Activated naive CD8-positive, alpha-beta T cell treated with anti-CD3 and anti-CD28 coated beads, Interleukin-2, amount 10 ng/mL, durations not matched to agents 7 days and 5 days (primary cell): ENCODE results near the gene BIN2. TPM values are rescaled to one million over a fixed set of nuclear protein-coding genes. Genes with fewer than 3 reads are reported as not detected.
A peak's percentile ranks its signal among the peaks of the same experiment; 100 is the strongest.

Experiments used
- ATAC-seq: fragments of 150-1000 bp; cut with Tn5 transposase; one replicate; pipeline ENCODE4 v1.10.0; 2021; ENCODE audit warnings: low read depth, moderate library complexity
- POLR2A ChIA-PET: fragments of 350-600 bp; sonication (Branson Sonifier 250); formaldehyde crosslinking; loops from one replicate; lab custom pipeline; 2021; ENCODE audit warnings: antibody characterized with exemption; lab: Charles Lee
- DNase-seq: peaks from one replicate; pipeline ENCODE4 v3.0.0; 2021
- H3K27ac Mint-ChIP-seq: one replicate; pipeline ENCODE4 v1.8.0; 2022; ENCODE audit warnings: mild to moderate bottlenecking, mixed read lengths
- H3K27me3 Mint-ChIP-seq: one replicate; pipeline ENCODE4 v1.8.0; 2022; ENCODE audit warnings: mild to moderate bottlenecking, moderate library complexity, mixed read lengths
- H3K36me3 Mint-ChIP-seq: one replicate; pipeline ENCODE4 v1.8.0; 2021; ENCODE audit warnings: mild to moderate bottlenecking, mixed read lengths
- H3K4me1 Mint-ChIP-seq: one replicate; pipeline ENCODE4 v1.8.0; 2021; ENCODE audit warnings: mixed read lengths
- H3K4me3 Mint-ChIP-seq: one replicate; pipeline ENCODE4 v1.8.0; 2022; ENCODE audit warnings: mild to moderate bottlenecking, moderate library complexity, mixed read lengths
- H3K9me3 Mint-ChIP-seq: one replicate; pipeline ENCODE4 v1.8.0; 2021; ENCODE audit warnings: mixed read lengths
- total RNA-seq, 2 experiments: library from RNA; stranded (reverse); gene quantifications; one replicate each; pipeline ENCODE4 v1.2.3, GENCODE V29; 2021

BIN2 gene
- total RNA-seq, 2 experiments from 2014 or later = 161 to 164 TPM

GRCh38 chr12:51360315-51360714 lies 36.3 kb upstream of the BIN2 start:
- Mint-ChIP-seq H3K4me1 (no peaks in the 10 kb centered on the region), H3K9me3 (no peaks in the 10 kb centered on the region), H3K27ac (peak overlapping the region; percentile 12), H3K4me3 (no peak overlapping the region), H3K36me3 (peaks cover 44% of the 10 kb centered on the region), H3K27me3 (no peaks in the 10 kb centered on the region)
- POLR2A ChIA-PET = no interaction called here
- no peak for DNase-seq
- no peak for ATAC-seq

- POLR2A ChIA-PET = no interaction called here
- no peak for ATAC-seq
- H3K27ac Mint-ChIP-seq = no peak overlapping the region
- no peak overlapping the region for H3K4me3 Mint-ChIP-seq
- peaks cover 44% of the 10 kb centered on the region for H3K36me3 Mint-ChIP-seq
- no peaks in the 10 kb centered on the region for H3K9me3 Mint-ChIP-seq
- no peaks in the 10 kb centered on the region for H3K4me1 Mint-ChIP-seq
- no peak for DNase-seq
- H3K27me3 Mint-ChIP-seq = no peaks in the 10 kb centered on the region
Measured at GRCh38 chr12:51359851-51360250, 35.9 kb upstream of the BIN2 start.

DNA sequence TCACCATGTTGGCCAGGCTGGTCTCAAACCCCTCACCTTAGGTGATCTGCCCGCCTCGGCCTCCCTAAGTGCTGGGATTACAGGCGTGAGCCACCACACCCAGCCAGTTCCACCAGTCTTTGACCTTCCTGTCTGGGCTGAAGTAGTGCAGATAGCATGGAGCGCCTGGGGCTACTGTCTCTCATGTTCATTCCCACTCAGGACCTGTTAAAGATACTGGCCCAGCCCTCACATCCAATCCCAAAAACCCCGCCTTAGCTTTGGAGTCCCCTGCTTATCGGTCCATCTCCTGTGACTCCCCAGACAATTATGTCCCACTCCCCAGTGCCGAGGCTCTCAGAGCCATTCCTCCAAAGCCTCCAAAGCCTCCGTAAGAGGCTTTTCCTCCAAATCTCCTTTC lies 34.5 kb upstream of the BIN2 start:
- Mint-ChIP-seq H3K36me3 (peaks cover 40% of the 10 kb centered on the region), H3K27ac (no peak overlapping the region), H3K9me3 (no peaks in the 10 kb centered on the region), H3K4me1 (no peaks in the 10 kb centered on the region), H3K27me3 (no peaks in the 10 kb centered on the region), H3K4me3 (no peak overlapping the region)
- DNase-seq (no peak), ATAC-seq (no peak)
- POLR2A ChIA-PET = no interaction called here

DNA sequence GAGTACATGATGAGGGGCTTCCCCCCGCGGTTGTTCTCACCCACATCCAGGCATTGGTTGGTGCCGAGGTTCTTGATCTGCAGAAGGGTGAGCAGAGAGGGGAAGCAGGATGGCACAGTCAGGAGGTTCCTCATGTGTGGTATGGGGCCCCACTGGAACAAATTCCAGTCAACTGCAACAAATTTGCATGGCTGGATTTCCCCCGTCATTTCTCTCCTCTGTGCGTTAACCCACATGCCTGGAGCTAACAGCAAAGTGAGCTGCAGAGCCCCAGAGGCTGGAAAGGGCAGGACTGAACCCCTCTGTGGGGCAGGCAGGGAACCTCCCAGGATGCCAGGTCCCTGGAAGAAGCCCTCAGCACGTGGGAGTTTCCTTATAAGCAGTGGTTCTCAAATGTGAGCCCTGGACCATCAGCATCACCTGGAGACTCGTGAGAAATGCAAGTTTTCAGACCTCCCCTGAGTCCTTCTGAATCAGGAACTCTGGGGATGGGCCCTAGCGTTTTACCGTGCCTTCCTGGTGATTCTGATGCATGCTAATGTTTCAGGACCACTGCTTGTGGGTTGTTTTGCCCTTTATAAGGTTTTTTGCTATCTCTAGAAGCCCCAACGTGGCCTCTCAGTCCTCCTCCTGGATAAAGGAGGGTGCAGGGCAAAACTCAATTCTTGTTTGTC lies 33.5 kb upstream of the BIN2 start:
- no peaks in the 10 kb centered on the region for H3K9me3 Mint-ChIP-seq
- DNase-seq = no peak
- H3K36me3 Mint-ChIP-seq = peaks cover 37% of the 10 kb centered on the region
- ATAC-seq = no peak
- H3K27ac Mint-ChIP-seq = no peak overlapping the region
- H3K4me1 Mint-ChIP-seq = no peaks in the 10 kb centered on the region
- H3K27me3 Mint-ChIP-seq = no peaks in the 10 kb centered on the region
- H3K4me3 Mint-ChIP-seq = no peak overlapping the region
- POLR2A ChIA-PET = no interaction called here

GRCh38 chr12:51351913-51352532 lies 28.0 kb upstream of the BIN2 start:
- Mint-ChIP-seq H3K4me1 (no peaks in the 10 kb centered on the region), H3K9me3 (no peaks in the 10 kb centered on the region), H3K4me3 (no peak overlapping the region), H3K36me3 (peaks cover 7% of the 10 kb centered on the region), H3K27me3 (no peaks in the 10 kb centered on the region), H3K27ac (no peak overlapping the region)
- ATAC-seq = no peak
- DNase-seq = peak; percentile 41
- POLR2A ChIA-PET = interaction anchor here (2.2 kb wide), 1 partner anchor 17 kb away, joined by 4 read pairs; no protein-coding TSS in a partner anchor

- POLR2A ChIA-PET = interaction anchor here (1.3 kb wide), 1 partner anchor 110 kb away, joined by 5 read pairs; the partner anchor contains the start of gene DAZAP2
- Mint-ChIP-seq H3K4me3 (no peak overlapping the region), H3K27me3 (no peaks in the 10 kb centered on the region), H3K9me3 (no peaks in the 10 kb centered on the region), H3K4me1 (no peaks in the 10 kb centered on the region), H3K36me3 (no peaks in the 10 kb centered on the region), H3K27ac (no peak overlapping the region)
- no peak for ATAC-seq
- DNase-seq = no peak
Measured at GRCh38 chr12:51349026-51349425, 25.1 kb upstream of the BIN2 start.

- Mint-ChIP-seq H3K27me3 (no peaks in the 10 kb centered on the region), H3K9me3 (no peaks in the 10 kb centered on the region), H3K4me3 (no peak overlapping the region), H3K4me1 (no peaks in the 10 kb centered on the region), H3K36me3 (no peaks in the 10 kb centered on the region), H3K27ac (no peak overlapping the region)
- POLR2A ChIA-PET = interaction anchor here (1.3 kb wide), 1 partner anchor 109 kb away, joined by 5 read pairs; the partner anchor contains the start of gene DAZAP2
- no peak for ATAC-seq
- DNase-seq = no peak
Measured at GRCh38 chr12:51348116-51348515, 24.1 kb upstream of the BIN2 start.

- Mint-ChIP-seq H3K4me3 (no peak within 1 kb of the TSS), H3K27ac (no peak within 1 kb of the TSS), H3K27me3 (no peaks in the 10 kb centered on the region), H3K4me1 (peaks cover 3% of the 10 kb centered on the region), H3K36me3 (no peaks in the 10 kb centered on the region), H3K9me3 (no peaks in the 10 kb centered on the region)
- no peak for ATAC-seq
- POLR2A ChIA-PET = no interaction called here
- DNase-seq = no peak
Measured at GRCh38 chr12:51346581-51346980, 22.6 kb upstream of the BIN2 start, which contains the start of gene CELA1. Gene CELA1 (minus strand): TSS chr12:51346679. CDS start chr12:51346638, 41 bp downstream.

- Mint-ChIP-seq H3K27ac (no peak overlapping the region), H3K4me3 (no peak overlapping the region), H3K9me3 (no peaks in the 10 kb centered on the region), H3K27me3 (no peaks in the 10 kb centered on the region), H3K36me3 (no peaks in the 10 kb centered on the region), H3K4me1 (peaks cover 8% of the 10 kb centered on the region)
- POLR2A ChIA-PET = no interaction called here
- DNase-seq = no peak
- ATAC-seq = no peak
Measured at GRCh38 chr12:51345681-51346080, 21.7 kb upstream of the BIN2 start.

GRCh38 chr12:51343201-51343600 lies 19.2 kb upstream of the BIN2 start:
- DNase-seq (no peak), ATAC-seq (no peak)
- peaks cover 8% of the 10 kb centered on the region for H3K4me1 Mint-ChIP-seq
- POLR2A ChIA-PET = interaction anchor here (1.0 kb wide), 1 partner anchor 59 kb away, joined by 5 read pairs; no protein-coding TSS in a partner anchor
- H3K4me3 Mint-ChIP-seq = no peak overlapping the region
- no peaks in the 10 kb centered on the region for H3K9me3 Mint-ChIP-seq
- no peak overlapping the region for H3K27ac Mint-ChIP-seq
- H3K27me3 Mint-ChIP-seq = no peaks in the 10 kb centered on the region
- no peaks in the 10 kb centered on the region for H3K36me3 Mint-ChIP-seq

GRCh38 chr12:51342416-51342815 lies 18.4 kb upstream of the BIN2 start:
- Mint-ChIP-seq H3K27me3 (no peaks in the 10 kb centered on the region), H3K27ac (no peak overlapping the region), H3K4me1 (peaks cover 8% of the 10 kb centered on the region), H3K4me3 (no peak overlapping the region), H3K9me3 (no peaks in the 10 kb centered on the region), H3K36me3 (no peaks in the 10 kb centered on the region)
- no peak for ATAC-seq
- no peak for DNase-seq
- POLR2A ChIA-PET = interaction anchor here (2.7 kb wide), 1 partner anchor 72 kb away, joined by 16 read pairs; the partner anchor contains the start of gene SMAGP

GRCh38 chr12:51341251-51342007 lies 17.5 kb upstream of the BIN2 start:
- H3K4me3 Mint-ChIP-seq = peak overlapping the region; percentile 54
- peak; percentile 54 for DNase-seq
- no peaks in the 10 kb centered on the region for H3K36me3 Mint-ChIP-seq
- H3K27ac Mint-ChIP-seq = peak overlapping the region; percentile 71
- no peaks in the 10 kb centered on the region for H3K9me3 Mint-ChIP-seq
- peaks cover 10% of the 10 kb centered on the region for H3K4me1 Mint-ChIP-seq
- no peaks in the 10 kb centered on the region for H3K27me3 Mint-ChIP-seq
- POLR2A ChIA-PET = interaction anchor here (0.6 to 2.7 kb wide), 11 partner anchors 15 to 576 kb away, joined by 3 to 16 read pairs (median 4); partner anchors contain the start of genes DAZAP2, SLC11A2 and SMAGP
- ATAC-seq = peak; percentile 66

GRCh38 chr12:51339750-51340149 lies 15.8 kb upstream of the BIN2 start:
- Mint-ChIP-seq H3K27ac (no peak overlapping the region), H3K4me3 (no peak overlapping the region), H3K9me3 (no peaks in the 10 kb centered on the region), H3K36me3 (no peaks in the 10 kb centered on the region), H3K27me3 (no peaks in the 10 kb centered on the region), H3K4me1 (peaks cover 10% of the 10 kb centered on the region)
- DNase-seq (no peak), ATAC-seq (no peak)
- POLR2A ChIA-PET = interaction anchor here (0.7 to 2.7 kb wide), 4 partner anchors 13 to 70 kb away, joined by 6 to 16 read pairs (median 6); partner anchors contain the start of gene SMAGP
